Ovary (tissue), 3 donors: ENCODE measurements around the gene CT47C1.

Source experiments
- CTCF ChIP-seq, 3 donors: fragments of 450-650 bp in 2 of 3; fragments of 200-600 bp in 1 of 3; IDR thresholded peaks; one replicate each; pipeline versions ENCODE4 v1.5.1 to v1.8.0; 2016 to 2022; ENCODE audit warnings: antibody characterized with exemption in 3 of 3, mild to moderate bottlenecking in 1 of 3
- EP300 ChIP-seq: sonication (generic); formaldehyde crosslinking; IDR thresholded peaks from one replicate; pipeline ENCODE4 v1.6.1; 2017; ENCODE audit warnings: antibody characterized with exemption
- POLR2A ChIP-seq: fragments of 450-650 bp; IDR thresholded peaks from one replicate; pipeline ENCODE4 v1.6.1; 2017; ENCODE audit warnings: antibody characterized with exemption, mild to moderate bottlenecking, moderate library complexity
- donor health status: DM: no; HTN: no; CAD: no.

- TF ChIP-seq CTCF (IDR thresholded peaks at IDR 0.05) (no peak), POLR2A (no peak), EP300 (no peak)
These were observed 1.4 kb upstream of the CT47C1 start for GRCh38 chrX:119071381-119071780.
